SH-SY5Y (cell line): ENCODE measurements around the gene FGL2.

Experiments used
- GATA2 ChIP-seq: IDR thresholded peaks from 2 replicates; pipeline ENCODE4 v1.6.1; 2011; ENCODE audit warnings: mild to moderate bottlenecking, low read depth, low read length
- GATA3 ChIP-seq: IDR thresholded peaks from 2 replicates; pipeline ENCODE4 v1.6.1; 2011; ENCODE audit warnings: low read depth, mild to moderate bottlenecking, low read length, moderate library complexity

Gene FGL2

DNA sequence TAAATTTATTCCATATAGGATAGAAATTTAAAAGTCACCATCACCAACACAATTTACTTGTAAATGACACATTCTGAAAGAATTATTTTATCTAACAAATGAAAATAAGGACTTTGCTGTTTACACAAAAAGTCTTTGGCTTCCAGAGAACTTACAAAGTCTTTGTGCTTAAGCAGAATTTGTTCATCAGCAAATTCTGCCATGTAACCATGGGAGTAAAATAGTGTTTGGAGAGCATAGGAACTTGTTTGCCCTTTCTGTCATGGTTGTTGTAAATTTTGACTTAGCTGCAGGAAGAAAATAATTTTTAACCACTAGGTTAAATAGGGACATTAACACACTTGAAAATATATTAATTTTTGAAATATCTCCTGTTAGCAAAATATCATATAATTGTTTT is 15.2 kb downstream of the FGL2 start:
- TF ChIP-seq GATA3 (no peak), GATA2 (no peak)

DNA sequence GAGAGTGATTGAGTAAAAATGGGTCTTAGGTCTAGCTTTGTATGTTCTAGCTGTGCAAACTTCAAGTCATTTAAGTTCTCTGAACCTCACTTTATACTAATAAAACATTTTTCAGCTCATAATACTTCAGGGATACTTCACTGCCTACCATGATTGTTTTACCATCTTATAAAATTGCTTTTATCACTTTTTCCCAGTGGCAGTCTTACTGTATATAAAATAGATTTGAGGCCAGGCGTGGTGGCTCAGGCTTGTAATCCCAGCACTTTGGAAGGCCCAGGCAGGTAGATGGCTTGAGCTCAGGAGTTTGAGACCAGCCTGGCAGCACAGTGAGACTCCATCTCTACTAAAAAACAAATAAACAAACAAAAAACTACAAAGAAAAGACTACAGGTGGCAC is 17.4 kb downstream of the FGL2 start:
- no peak for TF ChIP-seq GATA3
- no peak for TF ChIP-seq GATA2

DNA sequence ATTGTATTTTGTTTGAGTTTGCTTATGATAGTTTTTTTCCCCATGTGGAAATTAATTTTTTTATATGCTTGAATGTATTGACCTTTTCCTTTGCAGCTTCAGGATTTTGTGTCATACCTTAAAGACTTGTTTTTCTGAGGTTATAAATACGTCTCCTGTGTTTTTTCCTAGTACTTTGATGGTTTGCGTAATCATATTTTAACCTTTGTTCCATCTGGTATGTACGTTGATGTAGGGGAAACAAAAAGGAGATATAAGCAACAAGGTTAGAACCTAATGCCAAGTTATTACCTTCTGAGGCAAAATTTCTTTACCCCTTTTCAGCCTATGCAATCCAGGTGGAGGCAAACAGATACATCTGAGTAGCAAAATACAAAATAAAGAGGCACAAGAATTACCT is 17.9 kb downstream of the FGL2 start:
- no peak for TF ChIP-seq GATA3
- no peak for TF ChIP-seq GATA2

DNA sequence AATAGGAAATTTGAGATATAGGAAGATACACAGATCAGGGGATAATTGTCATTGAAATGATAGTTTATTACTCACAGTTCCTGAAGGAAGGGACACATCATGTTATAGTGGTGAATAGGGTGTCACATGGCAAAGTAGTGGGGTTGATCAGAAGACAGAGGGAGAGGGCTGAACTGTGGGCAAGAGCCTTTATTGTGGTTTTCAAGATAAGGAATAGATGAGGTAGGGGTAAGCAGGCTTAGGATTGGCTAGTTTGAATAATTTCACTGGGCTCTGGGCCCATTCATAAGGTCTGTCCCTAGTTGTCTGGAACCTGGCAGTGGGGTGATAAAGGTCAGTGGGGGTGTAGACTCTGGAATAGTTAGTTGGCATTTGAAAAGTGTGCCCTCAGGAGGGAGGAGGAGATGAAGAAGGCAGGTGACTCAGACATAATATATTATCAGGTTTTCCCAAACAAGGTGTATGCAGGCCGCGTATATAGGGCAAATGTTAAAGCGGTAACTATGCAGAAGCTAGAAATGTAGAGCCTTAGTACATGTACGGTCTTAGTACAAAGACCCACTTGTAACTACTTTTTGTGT is 18.5 kb downstream of the FGL2 start:
- no peak for TF ChIP-seq GATA3
- TF ChIP-seq GATA2: no peak

DNA sequence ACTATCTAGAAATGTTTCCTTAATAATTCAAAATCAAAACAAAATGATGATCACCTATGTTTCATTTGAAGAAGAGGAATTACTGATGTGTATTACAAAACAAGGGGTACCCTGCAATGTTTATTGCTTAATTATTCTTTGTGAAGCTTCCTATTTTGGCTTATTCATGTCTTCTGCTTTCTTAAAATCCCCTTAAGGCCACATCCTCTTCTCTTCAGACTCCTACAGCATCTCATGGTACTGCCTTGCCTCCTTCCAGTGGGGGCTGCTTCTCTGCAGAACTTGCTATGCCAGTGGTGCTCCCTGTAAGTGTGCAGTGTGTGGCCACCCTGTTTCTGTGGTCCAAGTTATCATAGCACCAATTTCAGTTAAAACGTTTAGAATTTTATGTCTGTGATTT is 42.2 kb downstream of the FGL2 start:
- TF ChIP-seq GATA3 (no peak), GATA2 (no peak)
